ENCODE measurements around the gene ARHGAP42. TPM values are rescaled to one million over a fixed set of nuclear protein-coding genes. Genes with fewer than 3 reads are reported as not detected.

ARHGAP42 gene
- total and polyA plus RNA-seq, 2 of the 13 experiments (the other 11 are each of a cell fraction or from before 2014, with no cell fraction given), result 2.5 to 4.3 TPM

DNA sequence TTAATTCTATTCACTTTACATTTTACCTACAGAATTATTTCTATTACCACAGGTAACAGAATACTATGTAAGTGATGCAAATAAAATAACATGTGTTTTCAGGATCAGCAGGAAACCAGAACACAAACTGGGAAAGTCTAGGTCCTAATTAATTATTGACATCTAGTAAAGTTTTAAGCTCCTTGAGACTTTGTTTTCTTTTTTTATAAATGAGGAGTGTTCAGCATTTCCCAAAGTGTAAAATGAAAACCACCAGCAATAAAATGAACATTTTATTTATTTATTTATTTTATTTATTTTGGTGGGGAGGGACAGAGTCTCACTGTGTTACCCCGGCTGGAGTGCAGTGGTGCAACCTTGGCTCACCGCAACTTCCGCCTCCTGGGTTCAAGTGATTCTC is 123.6 kb downstream of the ARHGAP42 start:
- no peak overlapping the region for H2AFZ ChIP-seq (ENCODE audit: low read length)
- intact Hi-C loops (cut with micrococcal nuclease; ENCODE audit: unreplicated experiment), result no loop called here
- H4K20me1 ChIP-seq (ENCODE audit: insufficient read depth, low read length), result no peaks in the 10 kb centered on the region
- H3K36me3 ChIP-seq (replicated peaks in 1 of 2; ENCODE audit: control insufficient read depth in 1 of 2, insufficient read depth in 2 of 2, low read length in 2 of 2), result no peaks in the 10 kb centered on the region
- no TSS peak for BruUV-seq (replicated peaks)
- H3K27me3 ChIP-seq (ENCODE audit: control insufficient read depth in 1 of 2, insufficient read depth in 2 of 2, low read length in 2 of 2), result no peaks in the 10 kb centered on the region
- 91% methylated on average over 3 of the region's 3 CpGs for WGBS (ENCODE audit: low lambda C conversion rate)
- in situ Hi-C loops (cut with HindIII; ENCODE audit: extremely low pct_ligation_motif_present, low pct_unique_long_range_greater_than_20kb), result no loop called here
- ChIA-PET POLR2A (no interaction called here), CTCF (ENCODE audit: low intra/inter-chr PET ratio, low total read pairs) (no interaction called here)
- H3K4me1 ChIP-seq (ENCODE audit: insufficient read depth, low read length), result 0 out of 2 replicates have a peak, but pooled peaks cover 14% of the 10 kb centered on the region
- H3K79me2 ChIP-seq (ENCODE audit: insufficient read depth, low read length), result no peaks in the 10 kb centered on the region
- DNase-seq (ENCODE audit: low spot score) (no peak), ATAC-seq (no peak), FAIRE-seq (no peak)
- no peaks in the 10 kb centered on the region for H3K9me3 ChIP-seq (ENCODE audit: low read length)
- no peak overlapping the region for H3K9ac ChIP-seq (ENCODE audit: insufficient read depth, low read depth, low read length)
- H3K27ac ChIP-seq (ENCODE audit: extremely low read length, insufficient read depth, low read length), result no peak overlapping the region
- H3K4me3 ChIP-seq (replicated peaks in 1 of 3; ENCODE audit: insufficient read depth in 1 of 3, low read depth in 2 of 3, low read length in 3 of 3), result no peak overlapping the region
- H3K4me2 ChIP-seq (ENCODE audit: low read depth, low read length), result no peak overlapping the region
- TF ChIP-seq GFI1 (CRISPR knock-in tag; IDR thresholded peaks at IDR 0.05; ENCODE audit: borderline replicate concordance) (no peak), ZNF607 (CRISPR knock-in tag; IDR thresholded peaks at IDR 0.05; ENCODE audit: borderline replicate concordance) (no peak), AHR (CRISPR knock-in tag; IDR thresholded peaks at IDR 0.05) (no peak), RXRB (CRISPR knock-in tag; IDR thresholded peaks at IDR 0.05; ENCODE audit: borderline replicate concordance) (no peak)
- TF ChIP-seq, protein P1, sequence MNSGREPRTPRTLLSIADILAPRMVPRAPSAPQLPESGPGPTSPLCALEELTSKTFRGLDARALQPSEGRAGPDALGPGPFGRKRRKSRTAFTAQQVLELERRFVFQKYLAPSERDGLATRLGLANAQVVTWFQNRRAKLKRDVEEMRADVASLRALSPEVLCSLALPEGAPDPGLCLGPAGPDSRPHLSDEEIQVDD (CRISPR knock-in tag; IDR thresholded peaks at IDR 0.05; ENCODE audit: borderline replicate concordance), result no peak

DNA sequence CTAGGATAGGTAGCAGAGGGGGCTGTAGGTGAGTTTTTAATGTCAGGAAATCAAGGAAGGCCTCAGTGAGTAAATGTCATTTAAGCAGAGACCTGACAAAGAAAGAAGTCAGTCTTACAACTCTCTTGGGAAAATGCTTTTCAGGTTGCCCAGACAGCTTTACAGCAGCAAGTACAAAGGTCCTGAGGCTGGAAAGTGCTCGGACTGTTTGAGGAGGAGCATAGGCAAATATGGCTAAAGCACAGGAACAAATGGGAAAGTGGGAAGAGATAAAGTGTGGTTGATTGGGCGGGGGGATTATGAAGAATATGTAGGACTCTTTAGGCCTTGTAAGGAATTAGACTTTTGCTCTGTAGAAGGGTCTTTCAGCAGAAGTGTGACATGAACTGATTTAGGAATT is 125.4 kb downstream of the ARHGAP42 start:
- intact Hi-C loops (cut with micrococcal nuclease; ENCODE audit: unreplicated experiment) (no loop called here), in situ Hi-C loops (cut with HindIII; ENCODE audit: extremely low pct_ligation_motif_present, low pct_unique_long_range_greater_than_20kb) (no loop called here)
- Histone ChIP-seq H3K9me3 (ENCODE audit: low read length) (no peaks in the 10 kb centered on the region), H3K27me3 (ENCODE audit: control insufficient read depth in 1 of 2, insufficient read depth in 2 of 2, low read length in 2 of 2) (no peaks in the 10 kb centered on the region), H3K79me2 (ENCODE audit: insufficient read depth, low read length) (no peaks in the 10 kb centered on the region), H3K36me3 (replicated peaks in 1 of 2; ENCODE audit: control insufficient read depth in 1 of 2, insufficient read depth in 2 of 2, low read length in 2 of 2) (no peaks in the 10 kb centered on the region), H3K9ac (ENCODE audit: insufficient read depth, low read depth, low read length) (no peak overlapping the region), H2AFZ (ENCODE audit: low read length) (no peak overlapping the region), H3K27ac (ENCODE audit: extremely low read length, insufficient read depth, low read length) (no peak overlapping the region), H3K4me2 (ENCODE audit: low read depth, low read length) (no peak overlapping the region), H4K20me1 (ENCODE audit: insufficient read depth, low read length) (no peaks in the 10 kb centered on the region), H3K4me3 (replicated peaks in 1 of 3; ENCODE audit: insufficient read depth in 1 of 3, low read depth in 2 of 3, low read length in 3 of 3) (no peak overlapping the region), H3K4me1 (ENCODE audit: insufficient read depth, low read length) (0 out of 2 replicates have a peak, but pooled peaks cover 14% of the 10 kb centered on the region)
- BruUV-seq (replicated peaks), result no TSS peak
- POLR2A ChIA-PET, result no interaction called here
- ATAC-seq, result no peak
- FAIRE-seq, result no peak
- WGBS (ENCODE audit: low lambda C conversion rate), result 21% methylated on average over 2 of the region's 2 CpGs
- CTCF ChIA-PET (ENCODE audit: low intra/inter-chr PET ratio, low total read pairs), result no interaction called here
- no peak for DNase-seq (ENCODE audit: low spot score)
- TF ChIP-seq ZNF839 (CRISPR knock-in tag; IDR thresholded peaks at IDR 0.05; ENCODE audit: borderline replicate concordance) (no peak), CHD2 (IDR thresholded peaks at IDR 0.05; ENCODE audit: low read depth, low read length) (no peak), ZNF792 (CRISPR knock-in tag; IDR thresholded peaks at IDR 0.05) (no peak), ZNF10 (CRISPR knock-in tag; IDR thresholded peaks at IDR 0.05; ENCODE audit: borderline replicate concordance, low read depth) (no peak)
- TF ChIP-seq, protein P2, sequence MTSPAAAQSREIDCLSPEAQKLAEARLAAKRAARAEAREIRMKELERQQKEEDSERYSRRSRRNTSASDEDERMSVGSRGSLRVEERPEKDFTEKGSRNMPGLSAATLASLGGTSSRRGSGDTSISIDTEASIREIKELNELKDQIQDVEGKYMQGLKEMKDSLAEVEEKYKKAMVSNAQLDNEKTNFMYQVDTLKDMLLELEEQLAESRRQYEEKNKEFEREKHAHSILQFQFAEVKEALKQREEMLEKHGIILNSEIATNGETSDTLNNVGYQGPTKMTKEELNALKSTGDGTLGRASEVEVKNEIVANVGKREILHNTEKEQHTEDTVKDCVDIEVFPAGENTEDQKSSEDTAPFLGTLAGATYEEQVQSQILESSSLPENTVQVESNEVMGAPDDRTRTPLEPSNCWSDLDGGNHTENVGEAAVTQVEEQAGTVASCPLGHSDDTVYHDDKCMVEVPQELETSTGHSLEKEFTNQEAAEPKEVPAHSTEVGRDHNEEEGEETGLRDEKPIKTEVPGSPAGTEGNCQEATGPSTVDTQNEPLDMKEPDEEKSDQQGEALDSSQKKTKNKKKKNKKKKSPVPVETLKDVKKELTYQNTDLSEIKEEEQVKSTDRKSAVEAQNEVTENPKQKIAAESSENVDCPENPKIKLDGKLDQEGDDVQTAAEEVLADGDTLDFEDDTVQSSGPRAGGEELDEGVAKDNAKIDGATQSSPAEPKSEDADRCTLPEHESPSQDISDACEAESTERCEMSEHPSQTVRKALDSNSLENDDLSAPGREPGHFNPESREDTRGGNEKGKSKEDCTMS (CRISPR knock-in tag; conservative IDR thresholded peaks at IDR 0.05), result no peak
- TF ChIP-seq, protein P3, sequence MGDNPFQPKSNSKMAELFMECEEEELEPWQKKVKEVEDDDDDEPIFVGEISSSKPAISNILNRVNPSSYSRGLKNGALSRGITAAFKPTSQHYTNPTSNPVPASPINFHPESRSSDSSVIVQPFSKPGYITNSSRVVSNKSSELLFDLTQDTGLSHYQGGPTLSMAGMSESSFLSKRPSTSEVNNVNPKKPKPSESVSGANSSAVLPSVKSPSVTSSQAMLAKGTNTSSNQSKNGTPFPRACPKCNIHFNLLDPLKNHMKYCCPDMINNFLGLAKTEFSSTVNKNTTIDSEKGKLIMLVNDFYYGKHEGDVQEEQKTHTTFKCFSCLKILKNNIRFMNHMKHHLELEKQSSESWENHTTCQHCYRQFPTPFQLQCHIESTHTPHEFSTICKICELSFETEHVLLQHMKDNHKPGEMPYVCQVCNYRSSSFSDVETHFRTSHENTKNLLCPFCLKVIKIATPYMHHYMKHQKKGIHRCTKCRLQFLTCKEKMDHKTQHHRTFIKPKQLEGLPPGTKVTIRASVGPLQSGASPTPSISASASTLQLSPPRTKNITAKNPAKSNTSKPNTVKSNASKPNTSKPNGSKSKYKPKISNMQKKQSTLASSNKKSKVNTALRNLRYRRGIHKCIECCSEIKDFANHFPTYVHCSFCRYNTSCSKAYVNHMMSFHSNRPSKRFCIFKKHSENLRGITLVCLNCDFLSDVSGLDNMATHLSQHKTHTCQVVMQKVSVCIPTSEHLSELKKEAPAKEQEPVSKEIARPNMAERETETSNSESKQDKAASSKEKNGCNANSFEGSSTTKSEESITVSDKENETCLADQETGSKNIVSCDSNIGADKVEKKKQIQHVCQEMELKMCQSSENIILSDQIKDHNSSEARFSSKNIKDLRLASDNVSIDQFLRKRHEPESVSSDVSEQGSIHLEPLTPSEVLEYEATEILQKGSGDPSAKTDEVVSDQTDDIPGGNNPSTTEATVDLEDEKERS (CRISPR knock-in tag; IDR thresholded peaks at IDR 0.05), result no peak
- TF ChIP-seq, protein P4, sequence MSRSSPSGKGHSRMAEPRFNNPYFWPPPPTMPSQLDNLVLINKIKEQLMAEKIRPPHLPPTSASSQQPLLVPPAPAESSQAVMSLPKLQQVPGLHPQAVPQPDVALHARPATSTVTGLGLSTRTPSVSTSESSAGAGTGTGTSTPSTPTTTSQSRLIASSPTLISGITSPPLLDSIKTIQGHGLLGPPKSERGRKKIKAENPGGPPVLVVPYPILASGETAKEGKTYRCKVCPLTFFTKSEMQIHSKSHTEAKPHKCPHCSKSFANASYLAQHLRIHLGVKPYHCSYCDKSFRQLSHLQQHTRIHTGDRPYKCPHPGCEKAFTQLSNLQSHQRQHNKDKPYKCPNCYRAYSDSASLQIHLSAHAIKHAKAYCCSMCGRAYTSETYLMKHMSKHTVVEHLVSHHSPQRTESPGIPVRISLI (CRISPR knock-in tag; IDR thresholded peaks at IDR 0.05; ENCODE audit: borderline replicate concordance), result no peak

All from HepG2 (cell line).